ENCODE data around the gene SORCS2.

Gene SORCS2

GRCh38 chr4:7169134-7169533, 23.2 kb upstream of the SORCS2 start:
- ATAC-seq = no peak
- no peak overlapping the region for H3K27ac Mint-ChIP-seq
- no peak overlapping the region for H3K4me3 Mint-ChIP-seq
- peaks cover 13% of the 10 kb centered on the region for H3K4me1 Mint-ChIP-seq
- peaks cover 3% of the 10 kb centered on the region for H3K9me3 Mint-ChIP-seq
- H3K36me3 Mint-ChIP-seq = no peaks in the 10 kb centered on the region
- peaks cover 17% of the 10 kb centered on the region for H3K27me3 Mint-ChIP-seq

DNA sequence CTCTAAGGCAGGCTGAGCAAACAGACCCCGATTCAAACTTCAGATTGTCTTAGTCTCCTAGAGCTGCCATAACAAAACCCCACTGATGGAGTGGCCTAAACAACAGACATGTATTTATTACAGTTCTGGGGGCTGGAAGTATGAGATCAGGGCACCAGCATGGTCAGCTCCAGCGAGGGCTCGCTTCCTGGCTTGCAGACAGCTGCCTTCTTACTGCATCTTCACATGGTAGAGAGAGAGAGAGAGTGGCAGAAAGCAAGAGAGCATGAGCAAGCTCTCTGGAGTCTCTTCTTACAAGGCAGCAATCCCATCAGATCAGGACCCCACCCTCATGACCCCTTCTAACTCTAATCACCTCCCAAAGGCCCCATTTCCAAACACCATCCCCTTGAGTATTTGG, 22.3 kb upstream of the SORCS2 start:
- ATAC-seq = no peak
- Mint-ChIP-seq H3K36me3 (no peaks in the 10 kb centered on the region), H3K27me3 (peaks cover 17% of the 10 kb centered on the region), H3K27ac (no peak overlapping the region), H3K4me1 (peaks cover 13% of the 10 kb centered on the region), H3K9me3 (peaks cover 3% of the 10 kb centered on the region), H3K4me3 (no peak overlapping the region)

DNA sequence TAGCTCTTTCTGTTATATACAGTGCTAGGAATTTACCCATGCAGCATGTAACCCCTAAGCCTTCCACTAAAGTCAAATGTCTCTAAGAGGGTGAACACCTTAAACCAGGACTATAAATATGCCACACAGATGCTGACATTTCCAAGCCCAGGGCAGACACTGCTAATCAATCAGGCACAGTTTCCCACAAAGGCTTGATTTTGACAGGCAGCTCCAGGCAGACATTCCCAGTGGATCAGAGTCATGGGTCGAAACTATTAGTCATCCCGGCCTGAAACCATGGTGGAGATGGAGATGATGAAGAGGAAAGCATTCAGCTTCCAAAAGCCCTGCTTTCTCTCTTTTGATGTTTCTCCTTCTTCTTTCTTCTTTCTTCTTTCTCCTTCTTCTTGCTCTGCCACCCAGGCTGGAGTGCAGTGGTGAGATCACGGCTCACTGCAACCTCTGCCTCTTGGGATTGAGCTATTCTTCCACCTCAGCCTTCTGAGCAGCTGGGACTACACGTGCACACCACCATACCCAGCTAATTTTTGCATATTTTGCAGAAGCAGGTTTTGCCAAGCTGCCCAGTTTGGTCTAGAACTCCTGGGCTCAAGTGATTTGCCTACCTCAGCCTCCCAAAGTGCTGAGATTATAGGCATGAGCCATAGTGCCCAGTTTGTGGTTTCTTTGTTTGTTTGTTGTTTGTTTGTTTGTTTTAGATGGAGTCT, 21.0 kb upstream of the SORCS2 start:
- peaks cover 17% of the 10 kb centered on the region for H3K27me3 Mint-ChIP-seq
- peaks cover 13% of the 10 kb centered on the region for H3K4me1 Mint-ChIP-seq
- no peak overlapping the region for H3K27ac Mint-ChIP-seq
- no peak for ATAC-seq
- H3K4me3 Mint-ChIP-seq = no peak overlapping the region
- peaks cover 3% of the 10 kb centered on the region for H3K9me3 Mint-ChIP-seq
- no peaks in the 10 kb centered on the region for H3K36me3 Mint-ChIP-seq

- H3K27me3 Mint-ChIP-seq = peaks cover 17% of the 10 kb centered on the region
- peaks cover 13% of the 10 kb centered on the region for H3K4me1 Mint-ChIP-seq
- no peak overlapping the region for H3K27ac Mint-ChIP-seq
- no peak for ATAC-seq
- no peaks in the 10 kb centered on the region for H3K36me3 Mint-ChIP-seq
- H3K9me3 Mint-ChIP-seq = peaks cover 3% of the 10 kb centered on the region
- H3K4me3 Mint-ChIP-seq = no peak overlapping the region
Measured at GRCh38 chr4:7172508-7172907, 19.8 kb upstream of the SORCS2 start.

- Mint-ChIP-seq H3K27me3 (peaks cover 17% of the 10 kb centered on the region), H3K4me3 (no peak overlapping the region), H3K27ac (no peak overlapping the region), H3K4me1 (peaks cover 13% of the 10 kb centered on the region), H3K9me3 (peaks cover 3% of the 10 kb centered on the region), H3K36me3 (no peaks in the 10 kb centered on the region)
- no peak for ATAC-seq
Measured at GRCh38 chr4:7172946-7173345, 19.4 kb upstream of the SORCS2 start.

- ATAC-seq = no peak
Measured at GRCh38 chr4:7173841-7174449, 18.4 kb upstream of the SORCS2 start.

GRCh38 chr4:7179158-7179557, 13.2 kb upstream of the SORCS2 start:
- H3K27me3 Mint-ChIP-seq = no peaks in the 10 kb centered on the region
- no peaks in the 10 kb centered on the region for H3K4me1 Mint-ChIP-seq
- H3K4me3 Mint-ChIP-seq = no peak overlapping the region

More at GRCh38 chr4:7173841-7174449, 18.4 kb upstream of the SORCS2 start:
- Mint-ChIP-seq H3K4me3 (no peak overlapping the region), H3K4me1 (peaks cover 10% of the 10 kb centered on the region), H3K36me3 (no peaks in the 10 kb centered on the region), H3K27ac (no peak overlapping the region), H3K9me3 (peaks cover 3% of the 10 kb centered on the region), H3K27me3 (peaks cover 15% of the 10 kb centered on the region)

GRCh38 chr4:7180938-7181337, 11.4 kb upstream of the SORCS2 start:
- no peaks in the 10 kb centered on the region for H3K4me1 Mint-ChIP-seq
- no peak for ATAC-seq
- no peak overlapping the region for H3K27ac Mint-ChIP-seq
- peaks cover 14% of the 10 kb centered on the region for H3K9me3 Mint-ChIP-seq
- no peaks in the 10 kb centered on the region for H3K27me3 Mint-ChIP-seq
- no peak overlapping the region for H3K4me3 Mint-ChIP-seq
- H3K36me3 Mint-ChIP-seq = peaks cover 6% of the 10 kb centered on the region

More at GRCh38 chr4:7179158-7179557, 13.2 kb upstream of the SORCS2 start:
- peaks cover 6% of the 10 kb centered on the region for H3K36me3 Mint-ChIP-seq
- no peak for ATAC-seq
- H3K27ac Mint-ChIP-seq = no peak overlapping the region
- peaks cover 14% of the 10 kb centered on the region for H3K9me3 Mint-ChIP-seq

GRCh38 chr4:7182616-7183015, 9.7 kb upstream of the SORCS2 start:
- Mint-ChIP-seq H3K4me3 (no peak overlapping the region), H3K27me3 (peaks cover 13% of the 10 kb centered on the region), H3K36me3 (peaks cover 6% of the 10 kb centered on the region), H3K4me1 (no peaks in the 10 kb centered on the region), H3K27ac (no peak overlapping the region), H3K9me3 (peaks cover 14% of the 10 kb centered on the region)
- ATAC-seq = no peak

DNA sequence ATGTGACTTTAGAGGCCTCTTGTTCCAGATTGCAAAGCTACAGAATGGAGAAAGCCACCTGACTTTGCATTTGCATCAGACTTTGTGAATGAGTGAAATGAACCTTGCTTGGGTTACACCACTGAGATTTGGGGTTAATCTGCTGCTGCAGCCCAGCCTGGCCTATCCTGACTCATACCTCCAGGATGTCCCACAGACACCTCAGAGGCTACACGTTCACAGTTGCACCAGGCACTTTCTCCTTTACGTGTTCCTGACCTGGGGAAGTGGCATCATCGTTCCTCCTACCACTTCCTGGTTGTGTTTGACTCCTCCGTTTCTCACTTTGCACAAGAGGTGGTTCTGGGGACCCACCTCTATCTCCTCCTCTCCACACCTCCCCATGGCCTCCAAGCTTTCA, 9.2 kb upstream of the SORCS2 start:
- no peaks in the 10 kb centered on the region for H3K4me1 Mint-ChIP-seq
- peaks cover 6% of the 10 kb centered on the region for H3K36me3 Mint-ChIP-seq
- no peak overlapping the region for H3K4me3 Mint-ChIP-seq
- H3K9me3 Mint-ChIP-seq = peaks cover 14% of the 10 kb centered on the region
- no peak for ATAC-seq
- H3K27ac Mint-ChIP-seq = no peak overlapping the region
- H3K27me3 Mint-ChIP-seq = peaks cover 18% of the 10 kb centered on the region

DNA sequence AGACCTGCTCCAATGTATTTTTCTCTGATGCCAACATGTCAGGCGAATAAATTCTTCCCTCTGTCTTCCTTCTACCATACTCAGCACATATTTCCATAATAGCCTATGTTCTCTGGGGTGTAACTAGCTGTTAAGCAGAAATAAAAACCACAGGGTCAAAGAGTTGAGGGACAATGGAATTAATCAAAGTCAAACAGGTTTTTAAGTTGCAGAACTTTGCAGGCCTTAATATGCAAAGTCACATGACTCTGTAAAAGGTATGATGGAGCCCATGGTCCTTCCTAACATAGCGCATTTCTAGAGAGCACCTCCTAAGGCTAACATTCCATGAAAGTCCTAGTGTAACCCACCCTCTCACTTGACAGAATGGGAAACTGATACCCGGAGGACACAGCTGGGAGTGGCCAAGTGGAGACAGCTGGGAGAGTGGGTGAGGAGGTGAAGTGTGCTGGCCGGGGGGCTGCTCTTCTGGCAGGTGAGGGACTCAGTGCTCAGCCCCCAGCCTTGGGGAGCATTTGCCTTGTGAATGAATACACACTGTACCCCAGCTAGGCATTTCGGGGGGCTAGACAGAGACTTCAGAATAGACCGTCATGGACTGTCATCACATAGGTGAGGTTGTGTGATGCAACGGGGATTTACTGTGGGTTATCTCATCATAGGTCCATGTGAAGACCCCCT, 8.4 kb upstream of the SORCS2 start:
- Mint-ChIP-seq H3K27me3 (peaks cover 25% of the 10 kb centered on the region), H3K4me3 (no peak overlapping the region), H3K4me1 (no peaks in the 10 kb centered on the region), H3K9me3 (peaks cover 14% of the 10 kb centered on the region), H3K27ac (no peak overlapping the region), H3K36me3 (peaks cover 6% of the 10 kb centered on the region)
- ATAC-seq = no peak

DNA sequence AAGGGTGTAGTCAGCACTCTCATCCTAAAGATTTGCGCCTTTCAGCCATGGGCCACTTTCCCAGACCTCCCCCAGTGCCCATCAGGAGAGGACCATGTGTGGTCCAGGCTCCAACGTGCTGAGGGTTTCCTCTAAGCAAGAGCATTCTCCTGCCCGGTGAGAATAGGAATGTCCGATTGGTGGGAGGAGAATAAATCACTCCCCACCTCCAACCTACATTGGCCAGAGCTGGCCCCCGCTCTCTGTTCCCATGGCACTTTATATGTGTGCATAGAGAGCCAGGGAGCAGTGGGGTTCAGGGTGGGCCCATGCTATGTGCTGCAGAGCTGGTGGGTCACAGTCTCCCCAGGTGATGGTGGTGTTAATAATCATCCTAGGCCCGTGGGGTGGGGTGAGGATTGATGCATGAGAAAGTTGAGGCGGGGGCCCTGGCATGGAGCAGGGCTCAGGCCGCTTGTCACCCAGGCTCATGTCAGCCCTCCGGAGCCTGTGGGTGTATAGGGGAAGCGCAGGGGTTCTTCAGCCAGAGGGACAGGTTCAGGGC, 6.8 kb upstream of the SORCS2 start:
- Mint-ChIP-seq H3K27me3 (peaks cover 42% of the 10 kb centered on the region), H3K27ac (no peak overlapping the region), H3K4me1 (no peaks in the 10 kb centered on the region), H3K36me3 (no peaks in the 10 kb centered on the region), H3K4me3 (no peak overlapping the region), H3K9me3 (peaks cover 8% of the 10 kb centered on the region)
- ATAC-seq = no peak

DNA sequence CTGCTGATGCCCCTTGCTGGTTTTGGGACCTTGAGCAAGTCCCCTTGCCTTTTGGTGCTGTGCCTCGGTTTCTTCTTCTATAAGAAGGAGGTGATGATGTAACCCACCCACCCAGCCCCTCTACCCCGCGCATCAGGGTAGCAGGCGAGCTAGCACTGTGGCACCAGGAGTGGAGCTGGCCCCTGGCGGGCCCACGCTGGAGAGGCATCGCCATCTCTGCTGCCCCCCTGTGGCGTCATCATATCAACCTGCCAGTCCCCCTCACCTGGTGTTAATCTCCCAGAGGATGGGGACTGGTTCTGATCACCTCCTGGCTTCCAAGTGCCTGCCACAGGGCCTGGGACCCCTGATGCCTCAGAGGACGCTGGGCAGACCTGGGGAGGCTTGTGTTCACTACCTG, 6.3 kb upstream of the SORCS2 start:
- Mint-ChIP-seq H3K9me3 (peaks cover 8% of the 10 kb centered on the region), H3K27me3 (peaks cover 47% of the 10 kb centered on the region), H3K4me1 (no peaks in the 10 kb centered on the region), H3K36me3 (no peaks in the 10 kb centered on the region), H3K27ac (no peak overlapping the region), H3K4me3 (no peak overlapping the region)
- no peak for ATAC-seq

GRCh38 chr4:7186516-7187167, 5.7 kb upstream of the SORCS2 start:
- Mint-ChIP-seq H3K4me3 (no peak overlapping the region), H3K9me3 (peaks cover 7% of the 10 kb centered on the region), H3K4me1 (no peaks in the 10 kb centered on the region), H3K27me3 (peaks cover 49% of the 10 kb centered on the region), H3K36me3 (no peaks in the 10 kb centered on the region), H3K27ac (no peak overlapping the region)
- ATAC-seq = no peak

- H3K4me3 Mint-ChIP-seq = no peak overlapping the region
- H3K9me3 Mint-ChIP-seq = peaks cover 3% of the 10 kb centered on the region
- ATAC-seq = no peak
- H3K27me3 Mint-ChIP-seq = peaks cover 54% of the 10 kb centered on the region
- no peaks in the 10 kb centered on the region for H3K4me1 Mint-ChIP-seq
- H3K27ac Mint-ChIP-seq = no peak overlapping the region
- H3K36me3 Mint-ChIP-seq = no peaks in the 10 kb centered on the region
Measured at GRCh38 chr4:7187168-7187535, 5.2 kb upstream of the SORCS2 start.
